GM12878 (cell line): ENCODE data around the gene IL36A. TPM values are rescaled to one million over a fixed set of nuclear protein-coding genes. Genes with fewer than 3 reads are reported as not detected.

Experiments
- ATAC-seq: fragments of 200-7000 bp; cut with Tn5 transposase; 3 replicates; pipeline ENCODE4 v1.9.1; 2020; ENCODE audit warnings: mild to moderate bottlenecking, moderate library complexity
- BruUV-seq: library from RNA; stranded (reverse); fragments of 400-500 nt; replicated peaks from 2 replicates; lab custom pipeline; 2021; lab: Mats Ljungman, UMichigan
- CTCF ChIA-PET: fragments of 300-600 bp; sonication (Branson Sonifier 250); formaldehyde crosslinking; extraction: SDS; loops from one replicate; lab custom pipeline; 2021; ENCODE audit warnings: inconsistent platforms; lab: Yijun Ruan, JAX
- POLR2A ChIA-PET: fragments of 350-600 bp; formaldehyde crosslinking; extraction: SDS; loops from one replicate; lab custom pipeline; 2021; ENCODE audit warnings: inconsistent platforms; lab: Charles Lee
- RAD21 ChIA-PET: fragments of 300-600 bp; sonication (Branson Sonifier 250); formaldehyde crosslinking; loops from one replicate; lab custom pipeline; 2023; ENCODE audit warnings: antibody characterized with exemption; ENCODE audit not compliant: unreplicated experiment; lab: Charles Lee
- SMC1A ChIA-PET: fragments of 300-600 bp; sonication (Branson Sonifier 250); formaldehyde crosslinking; loops from one replicate; lab custom pipeline; 2023; ENCODE audit not compliant: unreplicated experiment, uncharacterized antibody; lab: Charles Lee
- DNase-seq: peaks from one replicate; pipeline ENCODE4 v3.0.0-alpha.2; 2011; ENCODE audit warnings: low read depth, low spot score
- FAIRE-seq: peaks from 3 replicates; lab custom pipeline; 2011; peaks lifted over from hg19 to GRCh38; lab: Jason Lieb, UNC
- H2AFZ ChIP-seq: 2 replicates; pipeline ENCODE4 v1.6.0; 2011; ENCODE audit warnings: low read depth, low read length, control low read depth; ENCODE audit not compliant: control insufficient read depth
- H3K27ac ChIP-seq: 2 replicates; pipeline ENCODE4 v1.5.1; 2011; ENCODE audit warnings: control low read depth; ENCODE audit not compliant: control insufficient read depth, insufficient read depth
- H3K27me3 ChIP-seq, 2 experiments: replicated peaks in 1 of 2; 2 replicates each; pipeline versions ENCODE4 v1.6.0 to v1.6.1; 2011; ENCODE audit warnings: low read length in 1 of 2; ENCODE audit not compliant: control insufficient read depth in 2 of 2, insufficient read depth in 2 of 2
- H3K36me3 ChIP-seq, 2 experiments: 2 replicates each; pipeline ENCODE4 v1.5.1; 2011; ENCODE audit warnings: low read length in 1 of 2; ENCODE audit not compliant: control insufficient read depth in 2 of 2, insufficient read depth in 2 of 2
- H3K4me1 ChIP-seq: 2 replicates; pipeline ENCODE4 v1.6.1; 2011; ENCODE audit warnings: mild to moderate bottlenecking, low read length, moderate library complexity, mixed read lengths; ENCODE audit not compliant: control insufficient read depth, insufficient read depth
- H3K4me2 ChIP-seq: 2 replicates; pipeline ENCODE4 v1.6.0; 2011; ENCODE audit warnings: control low read depth; ENCODE audit not compliant: control insufficient read depth, insufficient read depth
- H3K4me3 ChIP-seq: fragments of 200-600 bp; sonication (generic); 2 replicates; pipeline ENCODE4 v1.5.1; 2016
- H3K79me2 ChIP-seq: 2 replicates; pipeline ENCODE4 v1.6.0; 2011; ENCODE audit warnings: low read length; ENCODE audit not compliant: control insufficient read depth, insufficient read depth
- H3K9ac ChIP-seq: 2 replicates; pipeline ENCODE4 v1.8.0; 2011; ENCODE audit warnings: low read length, control low read depth, mixed read lengths; ENCODE audit not compliant: control insufficient read depth, insufficient read depth
- H3K9me3 ChIP-seq: replicated peaks from 3 replicates; pipeline ENCODE4 v1.5.1; 2011; ENCODE audit warnings: mild to moderate bottlenecking, low read length; ENCODE audit not compliant: control insufficient read depth, insufficient read depth
- H4K20me1 ChIP-seq: 2 replicates; pipeline ENCODE4 v1.6.0; 2011; ENCODE audit not compliant: control insufficient read depth, insufficient read depth
- CBFB ChIP-seq: IDR thresholded peaks from 2 replicates; pipeline ENCODE4 v1.6.1; 2016; ENCODE audit warnings: antibody characterized with exemption, low read depth
- CEBPB ChIP-seq, 2 experiments: fragments of 150-350 bp in 1 of 2; IDR thresholded peaks; 2 replicates each; pipeline ENCODE4 v1.6.1; 2012 to 2014; ENCODE audit warnings: low read depth in 2 of 2, low read length in 2 of 2, borderline replicate concordance in 1 of 2, inconsistent platforms in 1 of 2
- DPF2 ChIP-seq: fragments of 450-650 bp; IDR thresholded peaks from 2 replicates; pipeline ENCODE4 v1.6.1; 2017; ENCODE audit warnings: mild to moderate bottlenecking
- EED ChIP-seq: sonication (generic); IDR thresholded peaks from 2 replicates; pipeline ENCODE4 v1.6.1; 2016; ENCODE audit warnings: antibody characterized with exemption, low read depth
- HDAC6 ChIP-seq: fragments of 200-600 bp; sonication (generic); IDR thresholded peaks from one replicate; pipeline ENCODE4 v1.8.0; 2017; ENCODE audit warnings: antibody characterized with exemption; ENCODE audit not compliant: unreplicated experiment
- JUND ChIP-seq: IDR thresholded peaks from 2 replicates; pipeline ENCODE4 v1.6.1; 2012; ENCODE audit warnings: low read depth, mild to moderate bottlenecking, low read length, improper control_type of control experiment, moderate library complexity
- LARP7 ChIP-seq: fragments of 450-650 bp; IDR thresholded peaks from 2 replicates; pipeline ENCODE4 v1.6.1; 2017; ENCODE audit warnings: mild to moderate bottlenecking
- NR2F1 ChIP-seq: fragments of 450-650 bp; conservative IDR thresholded peaks from 2 replicates; pipeline ENCODE4 v1.6.1; 2017; ENCODE audit warnings: mild to moderate bottlenecking
- PAX5 ChIP-seq: IDR thresholded peaks from 2 replicates; pipeline ENCODE4 v1.6.1; 2011; ENCODE audit warnings: low read depth, low read length, borderline replicate concordance
- RBBP5 ChIP-seq: fragments of 200-600 bp; sonication (generic); conservative IDR thresholded peaks from 2 replicates; pipeline ENCODE4 v1.6.1; 2016
- RELA ChIP-seq: fragments of 450-650 bp; IDR thresholded peaks from 2 replicates; pipeline ENCODE4 v1.8.0; 2014; ENCODE audit warnings: borderline replicate concordance; ENCODE audit not compliant: partially characterized antibody
- SIN3A ChIP-seq: IDR thresholded peaks from 2 replicates; pipeline ENCODE4 v1.6.1; 2012; ENCODE audit warnings: low read depth, low read length, improper control_type of control experiment
- TAF1 ChIP-seq: IDR thresholded peaks from 2 replicates; pipeline ENCODE4 v1.6.1; 2011; ENCODE audit warnings: mild to moderate bottlenecking, low read depth, low read length, borderline replicate concordance
- TBL1XR1 ChIP-seq: IDR thresholded peaks from 2 replicates; pipeline ENCODE4 v1.6.1; 2012; ENCODE audit warnings: low read depth, low read length, improper control_type of control experiment
- YBX1 ChIP-seq: fragments of 450-650 bp; IDR thresholded peaks from 2 replicates; pipeline ENCODE4 v1.6.1; 2016; ENCODE audit warnings: antibody characterized with exemption
- ZBED1 ChIP-seq: IDR thresholded peaks from 2 replicates; pipeline ENCODE4 v1.6.1; 2016; ENCODE audit warnings: borderline replicate concordance
- WGBS: methylation state at CpG from one replicate; pipeline ENCODE4 v1.1.6; 2016; ENCODE audit warnings: low lambda C conversion rate; ENCODE audit not compliant: insufficient replicate concordance, insufficient coverage; ENCODE audit errors: missing lambda C conversion rate; 5-methylcytosine and 5-hydroxymethylcytosine counted together
- in situ Hi-C: fragments of 300-500 bp; cut with MboI; formaldehyde crosslinking; loops from 9 replicates; pipeline ENCODE4 v1.14.3; 2018; ENCODE audit warnings: mixed read lengths
- intact Hi-C: fragments of 100-400 bp; cut with micrococcal nuclease; formaldehyde crosslinking; loops from one replicate; pipeline ENCODE4 v1.14.2; 2022; ENCODE audit not compliant: unreplicated experiment
- polyA plus RNA-seq, 11 experiments: library from polyadenylated mRNA; depleted of rRNA in 4 of 11; unstranded in 6 of 11; stranded (reverse) in 5 of 11; fragments of >200 nt; fragmentation: Nextera tagmentation in 4 of 11; fragmentation: Illumina TruSeq in 1 of 11; extraction: Ambion mirVana in 4 of 11; extraction: Trizol in 1 of 11; gene quantifications; 1 replicate in 1 of 11; 2 replicates in 10 of 11; pipeline versions ENCODE4 v1.2.1 to v1.2.3, GENCODE V29; 2011 to 2016; ENCODE audit warnings: inconsistent platforms in 2 of 11, missing spikeins in 2 of 11, low read depth in 1 of 11
- total RNA-seq, 4 experiments: library from RNA; depleted of rRNA in 3 of 4; stranded (reverse); fragments of >200 nt in 3 of 4; fragmentation: Illumina TruSeq in 1 of 4; extraction: Trizol in 1 of 4; gene quantifications; 2 replicates each; pipeline versions ENCODE4 v1.2.1 to v1.2.3, GENCODE V29; 2013 to 2021
- TF ChIP-seq, protein P1 (sequence below): IDR thresholded peaks from 2 replicates; pipeline ENCODE4 v1.6.1; 2012; ENCODE audit warnings: mild to moderate bottlenecking, low read depth, low read length

IL36A gene
- total and polyA plus RNA-seq, 10 of the 15 experiments (the other 5 are each of a cell fraction or from before 2014, with no cell fraction given): not detected

GRCh38 chr2:113015042-113015441 is 9.8 kb downstream of the IL36A start:
- Histone ChIP-seq H3K27ac (no peak overlapping the region), H3K36me3 (no peaks in the 10 kb centered on the region), H3K79me2 (no peaks in the 10 kb centered on the region), H3K9ac (no peak overlapping the region), H3K4me3 (no peak overlapping the region), H3K4me1 (no peaks in the 10 kb centered on the region), H4K20me1 (no peaks in the 10 kb centered on the region), H3K27me3 (no peaks in the 10 kb centered on the region), H3K4me2 (no peak overlapping the region), H3K9me3 (no peaks in the 10 kb centered on the region; the same call in 1 of the 3 replicates), H2AFZ (no peak overlapping the region)
- intact Hi-C loops (no loop called here), in situ Hi-C loops (no loop called here)
- no TSS peak for BruUV-seq
- TF ChIP-seq JUND (no peak), SIN3A (no peak), YBX1 (no peak), RELA (no peak), EED (no peak), LARP7 (no peak), TBL1XR1 (no peak), ZBED1 (no peak), RBBP5 (no peak), CBFB (no peak), TAF1 (no peak), CEBPB (IDR thresholded peaks at IDR 0.05; ENCODE audit: borderline replicate concordance in 1 of 2, low read depth in 2 of 2, low read length in 2 of 2) (no peak), PAX5 (no peak), HDAC6 (no peak), DPF2 (no peak), NR2F1 (no peak)
- TF ChIP-seq, protein P1, sequence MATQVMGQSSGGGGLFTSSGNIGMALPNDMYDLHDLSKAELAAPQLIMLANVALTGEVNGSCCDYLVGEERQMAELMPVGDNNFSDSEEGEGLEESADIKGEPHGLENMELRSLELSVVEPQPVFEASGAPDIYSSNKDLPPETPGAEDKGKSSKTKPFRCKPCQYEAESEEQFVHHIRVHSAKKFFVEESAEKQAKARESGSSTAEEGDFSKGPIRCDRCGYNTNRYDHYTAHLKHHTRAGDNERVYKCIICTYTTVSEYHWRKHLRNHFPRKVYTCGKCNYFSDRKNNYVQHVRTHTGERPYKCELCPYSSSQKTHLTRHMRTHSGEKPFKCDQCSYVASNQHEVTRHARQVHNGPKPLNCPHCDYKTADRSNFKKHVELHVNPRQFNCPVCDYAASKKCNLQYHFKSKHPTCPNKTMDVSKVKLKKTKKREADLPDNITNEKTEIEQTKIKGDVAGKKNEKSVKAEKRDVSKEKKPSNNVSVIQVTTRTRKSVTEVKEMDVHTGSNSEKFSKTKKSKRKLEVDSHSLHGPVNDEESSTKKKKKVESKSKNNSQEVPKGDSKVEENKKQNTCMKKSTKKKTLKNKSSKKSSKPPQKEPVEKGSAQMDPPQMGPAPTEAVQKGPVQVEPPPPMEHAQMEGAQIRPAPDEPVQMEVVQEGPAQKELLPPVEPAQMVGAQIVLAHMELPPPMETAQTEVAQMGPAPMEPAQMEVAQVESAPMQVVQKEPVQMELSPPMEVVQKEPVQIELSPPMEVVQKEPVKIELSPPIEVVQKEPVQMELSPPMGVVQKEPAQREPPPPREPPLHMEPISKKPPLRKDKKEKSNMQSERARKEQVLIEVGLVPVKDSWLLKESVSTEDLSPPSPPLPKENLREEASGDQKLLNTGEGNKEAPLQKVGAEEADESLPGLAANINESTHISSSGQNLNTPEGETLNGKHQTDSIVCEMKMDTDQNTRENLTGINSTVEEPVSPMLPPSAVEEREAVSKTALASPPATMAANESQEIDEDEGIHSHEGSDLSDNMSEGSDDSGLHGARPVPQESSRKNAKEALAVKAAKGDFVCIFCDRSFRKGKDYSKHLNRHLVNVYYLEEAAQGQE: no peak
- 0% methylated on average over 1 of the region's 1 CpG for WGBS
- CTCF ChIA-PET: no interaction called here
- DNase-seq (no peak), FAIRE-seq (no peak), ATAC-seq (no peak)
- SMC1A ChIA-PET: no interaction called here
- RAD21 ChIA-PET: no interaction called here
- POLR2A ChIA-PET: no interaction called here
